Thymus (tissue), 11 donors: ENCODE measurements around the gene FANCE. TPM values are rescaled to one million over a fixed set of nuclear protein-coding genes. Genes with fewer than 3 reads are reported as not detected.

Experiments
- DNase-seq, 9 donors: peaks; one replicate each; pipeline ENCODE4 v3.0.0-alpha.2; 2013; ENCODE audit warnings: low spot score in 9 of 9, low read depth in 6 of 9, missing footprints in 1 of 9
- H3K27ac ChIP-seq, 2 donors: one replicate each; pipeline ENCODE4 v1.5.1; 2013; ENCODE audit warnings: control low read depth in 1 of 2, low read depth in 1 of 2, low read length in 1 of 2, mild to moderate bottlenecking in 1 of 2, moderate library complexity in 1 of 2
- H3K27me3 ChIP-seq, 2 donors: one replicate each; pipeline ENCODE4 v1.5.1; 2013; ENCODE audit warnings: low read length in 1 of 2; ENCODE audit not compliant: control insufficient read depth in 2 of 2, insufficient read depth in 1 of 2
- H3K36me3 ChIP-seq, 2 donors: one replicate each; pipeline ENCODE4 v1.5.1; 2013; ENCODE audit warnings: low read length in 1 of 2, mild to moderate bottlenecking in 1 of 2, moderate library complexity in 1 of 2; ENCODE audit not compliant: control insufficient read depth in 2 of 2, insufficient read depth in 2 of 2
- H3K4me1 ChIP-seq, 2 donors: one replicate each; pipeline ENCODE4 v1.5.1; 2013; ENCODE audit warnings: low read length in 2 of 2; ENCODE audit not compliant: control insufficient read depth in 2 of 2, insufficient read depth in 2 of 2
- H3K4me3 ChIP-seq, 2 donors: one replicate each; pipeline ENCODE4 v1.5.1; 2013; ENCODE audit warnings: low read length in 2 of 2, control low read depth in 1 of 2, mild to moderate bottlenecking in 1 of 2
- H3K9me3 ChIP-seq, 2 donors: one replicate each; pipeline ENCODE4 v1.5.1; 2013; ENCODE audit warnings: low read length in 1 of 2, mild to moderate bottlenecking in 1 of 2; ENCODE audit not compliant: control insufficient read depth in 2 of 2, insufficient read depth in 1 of 2
- WGBS: extraction: QIAGEN DNeasy Blood & Tissue Kit; methylation state at CpG from one replicate; pipeline ENCODE4 v1.1.7; 2013; 5-methylcytosine and 5-hydroxymethylcytosine counted together
- polyA plus RNA-seq: library from polyadenylated mRNA; stranded (reverse); fragments of 200-250 nt; gene quantifications from one replicate; pipeline ENCODE4 v1.2.3, GENCODE V29; 2013
- total RNA-seq: library from RNA; stranded (reverse); fragments of 120-200 nt; gene quantifications from one replicate; pipeline ENCODE4 v1.2.4, GENCODE V29; 2013
- donor health status: healthy.

FANCE gene
- total and polyA plus RNA-seq, 2 donors: 3.6 to 8.4 TPM

DNA sequence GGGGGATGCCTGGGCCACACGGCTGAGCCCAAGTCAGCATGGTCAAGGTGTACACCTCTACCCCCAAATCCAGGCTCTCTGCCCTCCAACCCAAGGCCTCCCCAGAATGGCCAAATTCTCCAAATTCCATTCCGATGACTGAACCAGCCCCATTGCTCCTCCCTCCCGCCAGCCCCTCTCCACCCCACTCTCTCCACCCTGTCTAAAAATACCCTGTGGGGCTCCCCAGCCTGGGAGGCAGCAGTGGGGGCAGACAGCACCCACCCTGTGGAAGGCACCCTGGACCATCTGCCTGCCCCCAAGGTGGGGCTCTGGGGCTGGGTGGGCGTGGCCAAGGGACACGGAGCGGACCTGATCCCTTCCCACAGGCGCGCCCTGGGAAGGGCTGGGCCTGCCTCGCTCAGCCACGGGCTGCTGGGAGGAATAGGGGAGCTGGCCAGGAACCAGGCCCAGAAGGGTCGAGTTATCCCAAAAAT lies 33.3 kb downstream of the FANCE start:
- 96% methylated on average over 11 of the region's 11 CpGs for WGBS
- Histone ChIP-seq H3K9me3 (no peaks in the 10 kb centered on the region), H3K27me3 (peaks cover 0 to 22% of the 10 kb centered on the region in 2 donors), H3K36me3 (no peaks in the 10 kb centered on the region), H3K27ac (peak overlapping the region; percentile 45 to 58), H3K4me1 (peaks cover 5 to 31% of the 10 kb centered on the region in 2 donors), H3K4me3 (no peak overlapping the region)
- no peak for DNase-seq

DNA sequence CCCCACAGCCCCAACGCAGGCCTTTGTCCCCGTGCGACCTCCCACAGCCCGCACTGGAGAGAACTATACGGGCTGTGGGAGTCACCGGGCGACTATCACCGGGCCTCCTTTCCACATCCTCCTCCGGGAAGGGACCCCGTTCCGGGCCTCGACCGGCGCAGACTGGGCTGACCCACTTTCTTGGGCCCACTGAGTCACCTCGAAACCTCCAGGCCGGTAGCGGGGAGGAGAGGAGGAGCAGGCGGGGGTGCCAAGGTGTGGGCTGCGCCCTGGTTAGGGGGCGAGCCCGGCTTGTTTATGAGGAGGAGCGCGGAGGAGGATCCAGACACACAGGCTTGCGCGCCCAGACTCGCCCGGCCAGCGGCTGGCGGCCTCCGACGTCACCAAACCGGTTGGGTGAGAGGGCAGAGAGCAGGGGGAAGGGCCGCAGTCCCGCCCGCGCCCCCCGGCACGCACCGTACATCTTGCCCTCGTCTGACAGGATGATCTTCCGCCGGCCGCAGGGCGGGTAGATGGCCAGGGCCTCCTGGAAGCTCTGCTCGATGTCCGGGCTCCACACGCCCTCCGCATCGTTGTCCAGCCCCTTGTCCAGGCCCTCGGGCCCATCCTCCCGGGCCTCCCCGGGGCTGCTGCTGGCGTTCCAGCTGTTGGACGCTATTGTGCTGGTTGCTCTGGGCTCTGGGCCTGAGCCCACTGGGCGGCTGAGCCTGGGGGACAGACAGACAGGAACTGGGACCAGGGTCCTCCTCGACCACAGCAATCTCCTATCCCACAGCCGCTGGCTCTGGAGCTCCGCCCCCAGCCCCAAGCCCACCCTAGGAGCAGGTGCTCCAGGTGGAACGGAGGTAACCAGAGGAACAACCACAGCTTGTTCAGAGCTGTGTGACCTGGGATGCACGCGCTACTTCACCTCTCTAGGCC lies 34.1 kb downstream of the FANCE start:
- Histone ChIP-seq H3K4me1 (peaks cover 5 to 34% of the 10 kb centered on the region in 2 donors), H3K4me3 (no peak overlapping the region), H3K9me3 (no peaks in the 10 kb centered on the region), H3K27ac (peak overlapping the region; percentile 56 to 77), H3K27me3 (peaks cover 0 to 30% of the 10 kb centered on the region in 2 donors), H3K36me3 (no peaks in the 10 kb centered on the region)
- 94% methylated on average over 61 of the region's 61 CpGs for WGBS
- DNase-seq: no peak

DNA sequence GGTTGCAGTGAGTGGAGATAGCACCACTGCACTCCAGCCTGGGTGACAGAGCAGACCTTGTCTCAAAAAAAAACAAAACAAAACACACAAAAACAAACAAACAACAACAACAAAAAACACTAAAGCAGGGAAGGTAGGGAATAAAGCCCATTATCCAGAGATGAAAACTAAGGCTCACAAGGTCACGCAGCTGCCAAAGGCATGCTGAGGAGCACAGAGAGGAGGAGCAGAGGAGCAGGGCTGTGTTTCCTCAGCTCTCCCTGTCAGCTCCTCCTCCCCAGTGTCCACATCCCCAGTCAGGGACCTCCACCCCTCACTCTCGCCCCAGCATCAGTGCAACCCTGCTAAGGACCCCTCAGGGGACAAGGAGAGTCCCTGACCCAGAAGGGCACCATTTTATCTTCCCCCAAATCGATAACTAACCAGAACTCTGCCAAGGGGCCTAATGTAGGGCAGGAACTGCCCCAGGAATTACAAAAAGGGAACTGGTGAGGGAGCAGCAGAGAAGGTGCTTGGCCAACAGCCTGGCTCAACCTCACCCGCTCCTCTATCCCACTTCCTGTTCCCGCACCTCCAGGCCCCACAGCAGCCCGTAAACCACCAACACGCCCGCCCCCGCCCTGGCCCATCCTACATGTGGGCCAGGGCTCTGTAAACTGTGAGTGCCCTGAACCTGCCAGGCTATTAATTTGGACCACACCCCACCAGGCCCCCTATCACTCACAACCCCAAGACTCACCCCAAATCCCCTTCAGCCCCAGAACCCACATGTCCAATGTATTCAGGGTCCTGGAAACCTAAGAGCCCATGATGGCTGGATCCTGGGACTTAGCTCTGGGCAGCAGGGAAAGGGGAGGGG lies 35.7 kb downstream of the FANCE start:
- Histone ChIP-seq H3K4me3 (no peak overlapping the region), H3K4me1 (peaks cover 5 to 48% of the 10 kb centered on the region in 2 donors)

DNA sequence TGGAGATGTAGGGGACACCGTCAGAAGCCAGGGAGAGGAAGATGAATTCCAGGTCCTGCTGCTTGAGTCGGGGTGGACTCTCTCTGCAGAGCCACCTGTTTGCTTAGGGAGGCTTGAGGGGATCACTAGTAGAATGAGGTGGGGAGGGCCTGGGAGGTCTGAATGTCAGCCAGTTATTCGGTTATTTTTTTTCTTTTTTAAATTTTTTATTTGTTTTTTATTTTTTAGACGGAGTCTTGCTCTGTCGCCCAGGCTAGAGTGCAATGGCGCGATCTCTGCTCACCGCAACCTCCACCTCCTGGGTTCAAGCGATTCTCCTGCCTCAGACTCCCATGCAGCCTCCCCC lies 36.4 kb downstream of the FANCE start:
- no peaks in the 10 kb centered on the region for H3K36me3 ChIP-seq
- peak overlapping the region in 1 of 2 donors; percentile 2 for H3K27ac ChIP-seq
- no peak for DNase-seq
- no peak overlapping the region for H3K4me3 ChIP-seq
- H3K27me3 ChIP-seq: peaks cover 0 to 51% of the 10 kb centered on the region in 2 donors
- peaks cover 5 to 49% of the 10 kb centered on the region in 2 donors for H3K4me1 ChIP-seq
- H3K9me3 ChIP-seq: no peaks in the 10 kb centered on the region
- WGBS: 87% methylated on average over 9 of the region's 9 CpGs

More for the DNA sequence above, 35.7 kb downstream of the FANCE start:
- no peaks in the 10 kb centered on the region for H3K9me3 ChIP-seq
- WGBS: 34% methylated on average over 9 of the region's 9 CpGs
- H3K27me3 ChIP-seq: peaks cover 0 to 46% of the 10 kb centered on the region in 2 donors
- no peak for DNase-seq
- no peaks in the 10 kb centered on the region for H3K36me3 ChIP-seq
- peak overlapping the region in 1 of 2 donors; percentile 15 for H3K27ac ChIP-seq

DNA sequence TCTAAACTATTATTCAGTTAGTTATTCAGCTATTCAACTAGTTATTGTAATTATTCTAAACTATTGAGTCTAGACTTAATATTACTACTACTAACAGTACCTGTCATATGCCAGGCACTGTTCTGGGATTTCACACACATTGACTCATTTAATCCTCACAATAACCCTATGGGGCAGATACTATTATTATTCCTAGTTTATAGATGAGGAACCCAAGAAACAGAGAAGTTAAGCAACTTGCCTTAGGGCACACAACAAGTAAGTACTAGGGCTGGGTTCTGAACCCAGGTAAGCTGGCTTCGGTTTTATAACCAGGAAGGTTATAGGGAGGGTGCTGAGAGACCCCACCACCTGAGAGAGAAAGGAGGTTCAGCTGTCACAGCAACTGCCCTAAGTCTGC lies 36.9 kb downstream of the FANCE start:
- 100% methylated on average over 1 of the region's 1 CpG for WGBS
- Histone ChIP-seq H3K27me3 (peaks cover 0 to 57% of the 10 kb centered on the region in 2 donors), H3K27ac (no peak overlapping the region), H3K4me3 (no peak overlapping the region), H3K9me3 (no peaks in the 10 kb centered on the region), H3K4me1 (peaks cover 5 to 50% of the 10 kb centered on the region in 2 donors), H3K36me3 (no peaks in the 10 kb centered on the region)
- no peak for DNase-seq

DNA sequence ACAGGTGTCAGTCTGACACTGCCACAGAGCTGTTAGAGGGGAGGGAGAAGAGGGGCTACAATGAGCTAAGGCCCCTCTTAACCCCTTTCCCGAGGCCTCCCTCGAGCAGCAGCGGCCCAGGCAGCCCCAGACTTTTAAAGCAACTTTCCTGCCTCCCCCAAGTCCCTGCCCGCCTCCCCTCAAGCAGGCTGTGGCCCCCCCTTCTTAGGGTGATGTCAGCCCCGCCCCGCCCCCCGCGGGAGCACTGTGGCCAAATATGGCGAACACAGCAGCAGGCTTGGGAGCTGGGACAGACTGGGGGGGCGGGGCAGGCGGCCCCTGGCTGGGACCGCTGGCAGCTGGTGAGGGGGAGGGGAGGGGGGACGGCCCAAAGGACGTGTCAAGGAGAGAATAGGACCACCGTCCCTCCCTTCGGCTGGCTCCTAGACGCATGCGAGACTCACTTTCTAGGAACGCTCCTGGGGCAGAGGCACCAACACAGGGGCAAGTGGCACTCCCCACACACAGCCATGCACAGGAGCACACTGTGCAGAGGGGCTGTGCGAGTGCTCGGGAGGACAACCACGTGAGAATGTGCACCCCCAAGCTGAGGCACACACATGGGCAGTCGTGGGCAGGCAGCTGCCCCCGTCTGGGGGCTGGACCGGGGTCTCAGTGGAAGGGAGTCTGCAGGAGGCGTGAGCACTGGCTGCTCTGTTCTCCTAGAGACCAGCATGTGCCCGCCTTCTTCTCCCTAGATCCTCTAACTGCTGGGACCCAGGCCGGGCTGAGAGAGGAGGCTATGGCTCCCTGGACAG lies 38.1 kb downstream of the FANCE start:
- peak in 1 of 9 donors; percentile 43 for DNase-seq
- Histone ChIP-seq H3K4me3 (no peak overlapping the region), H3K9me3 (no peaks in the 10 kb centered on the region), H3K36me3 (no peaks in the 10 kb centered on the region), H3K4me1 (peaks cover 5 to 50% of the 10 kb centered on the region in 2 donors), H3K27me3 (peaks cover 1 to 68% of the 10 kb centered on the region in 2 donors), H3K27ac (no peak overlapping the region)
- 73% methylated on average over 28 of the region's 28 CpGs for WGBS

DNA sequence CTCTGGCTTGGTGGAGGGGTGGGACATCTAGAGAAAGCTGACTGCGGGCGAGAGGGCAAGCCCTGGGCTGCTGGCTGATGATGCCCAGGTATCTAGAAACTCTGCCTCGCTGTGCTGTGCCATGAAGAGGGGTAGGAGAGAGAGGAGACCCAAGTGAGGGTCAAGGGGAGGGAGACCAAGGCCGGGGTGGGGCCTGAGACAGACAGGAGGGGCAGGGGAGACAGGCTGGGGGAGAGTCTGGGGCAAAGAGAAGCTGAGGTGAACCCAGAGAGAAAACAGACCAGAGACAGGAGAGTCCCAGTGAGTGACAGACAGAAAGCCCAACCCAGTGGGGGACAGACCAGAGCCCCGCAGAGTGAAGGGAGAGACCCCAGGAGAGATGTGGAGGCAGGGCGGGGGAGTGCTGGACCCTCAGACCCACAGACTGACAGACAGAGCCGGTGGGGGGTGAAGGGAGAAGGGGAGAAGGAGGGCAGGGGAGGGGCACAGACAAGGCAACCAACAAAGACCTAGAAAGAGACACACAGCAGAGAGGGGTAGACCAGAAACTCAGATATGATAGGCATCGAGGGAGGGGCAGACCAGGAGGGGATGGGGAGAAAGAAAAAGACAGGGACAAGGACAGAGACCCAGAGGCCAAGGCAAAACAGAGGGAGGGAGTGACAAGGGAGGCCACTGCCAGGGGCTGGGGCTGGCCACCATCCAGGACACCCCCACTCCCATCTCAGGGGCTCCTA lies 38.9 kb downstream of the FANCE start:
- 90% methylated on average over 8 of the region's 8 CpGs for WGBS
- H3K27me3 ChIP-seq: peaks cover 4 to 69% of the 10 kb centered on the region in 2 donors
- H3K4me3 ChIP-seq: no peak overlapping the region
- DNase-seq: no peak
- peaks cover 5 to 51% of the 10 kb centered on the region in 2 donors for H3K4me1 ChIP-seq
- H3K36me3 ChIP-seq: no peaks in the 10 kb centered on the region
- H3K9me3 ChIP-seq: no peaks in the 10 kb centered on the region
- peak overlapping the region in 1 of 2 donors; percentile 25 for H3K27ac ChIP-seq
